Mesothelial cell of epicardium (in vitro differentiated cells): ENCODE measurements around the gene YTHDF1. TPM values are rescaled to one million over a fixed set of nuclear protein-coding genes. Genes with fewer than 3 reads are reported as not detected.

Experiments used
- DNase-seq, 2 experiments: peaks; one replicate each; pipeline ENCODE4 v3.0.0; 2021; ENCODE audit warnings: low spot score in 2 of 2; ENCODE audit not compliant: unreplicated experiment in 2 of 2
- H3K27ac Mint-ChIP-seq: 2 replicates; pipeline ENCODE4 v1.8.0; 2021; ENCODE audit warnings: mixed read lengths
- H3K27me3 Mint-ChIP-seq: 2 replicates; pipeline ENCODE4 v1.8.0; 2021; ENCODE audit warnings: low read depth, mixed read lengths
- H3K36me3 Mint-ChIP-seq: 2 replicates; pipeline ENCODE4 v1.8.0; 2021; ENCODE audit warnings: mixed read lengths
- H3K4me1 Mint-ChIP-seq: 2 replicates; pipeline ENCODE4 v1.8.0; 2021; ENCODE audit warnings: mixed read lengths
- H3K4me3 Mint-ChIP-seq: 2 replicates; pipeline ENCODE4 v1.8.0; 2021; ENCODE audit warnings: mild to moderate bottlenecking, moderate library complexity, mixed read lengths
- H3K9me3 Mint-ChIP-seq: 2 replicates; pipeline ENCODE4 v1.8.0; 2021; ENCODE audit warnings: mixed read lengths
- total RNA-seq: library from RNA; stranded (reverse); gene quantifications from 3 replicates; pipeline ENCODE4 v1.2.1, GENCODE V29; 2021
- TF ChIP-seq, protein P1 (sequence below): fragments of 200-600 bp; sonication (generic); IDR thresholded peaks from one replicate; pipeline ENCODE4 v1.5.0; 2021; ENCODE audit warnings: antibody characterized with exemption; ENCODE audit not compliant: unreplicated experiment

YTHDF1 gene
- total RNA-seq, 1 donor from 2014 or later, result 49.3 TPM

DNA sequence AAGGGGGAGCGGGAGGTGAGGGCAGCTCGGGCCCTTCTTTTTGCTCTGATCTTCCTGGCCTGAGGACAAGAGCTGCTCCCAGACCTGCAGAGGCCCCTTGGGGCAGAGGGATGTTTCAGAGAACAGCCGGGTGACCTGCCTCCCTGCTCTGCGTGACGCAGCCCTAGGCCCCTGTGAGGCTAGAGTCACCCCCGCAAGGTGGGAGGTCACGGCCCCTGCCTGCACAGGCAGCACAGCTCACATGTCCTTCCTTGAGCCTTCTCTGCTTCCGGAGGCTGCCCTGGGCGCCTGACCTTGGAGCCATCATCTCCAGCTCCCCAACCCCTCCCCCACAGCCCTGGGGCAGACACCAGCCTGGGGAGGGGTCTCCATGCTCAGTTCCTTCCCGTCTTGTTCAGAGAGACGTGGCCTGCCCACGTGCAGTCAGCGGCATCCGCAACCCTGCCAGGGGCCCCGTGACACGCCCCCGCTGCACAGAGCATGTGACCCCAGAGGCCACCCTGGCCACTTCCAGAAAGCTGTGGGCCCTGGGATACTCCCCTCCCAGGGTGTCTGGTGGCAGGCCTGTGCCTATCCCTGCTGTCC is 19.6 kb upstream of the YTHDF1 start, which contains the start of gene BIRC7:
Gene BIRC7, plus strand, starts transcription at position 507 of the 585 bp plus-strand sequence. CDS start 192 bp downstream, outside the sequence.
- H3K9me3 Mint-ChIP-seq, result no peaks in the 10 kb centered on the region
- H3K4me3 Mint-ChIP-seq, result no peak within 1 kb of the TSS
- H3K4me1 Mint-ChIP-seq, result peaks cover 19% of the 10 kb centered on the region
- peaks cover 7% of the 10 kb centered on the region for H3K27me3 Mint-ChIP-seq
- no peak within 1 kb of the TSS for H3K27ac Mint-ChIP-seq
- TF ChIP-seq, protein P1, sequence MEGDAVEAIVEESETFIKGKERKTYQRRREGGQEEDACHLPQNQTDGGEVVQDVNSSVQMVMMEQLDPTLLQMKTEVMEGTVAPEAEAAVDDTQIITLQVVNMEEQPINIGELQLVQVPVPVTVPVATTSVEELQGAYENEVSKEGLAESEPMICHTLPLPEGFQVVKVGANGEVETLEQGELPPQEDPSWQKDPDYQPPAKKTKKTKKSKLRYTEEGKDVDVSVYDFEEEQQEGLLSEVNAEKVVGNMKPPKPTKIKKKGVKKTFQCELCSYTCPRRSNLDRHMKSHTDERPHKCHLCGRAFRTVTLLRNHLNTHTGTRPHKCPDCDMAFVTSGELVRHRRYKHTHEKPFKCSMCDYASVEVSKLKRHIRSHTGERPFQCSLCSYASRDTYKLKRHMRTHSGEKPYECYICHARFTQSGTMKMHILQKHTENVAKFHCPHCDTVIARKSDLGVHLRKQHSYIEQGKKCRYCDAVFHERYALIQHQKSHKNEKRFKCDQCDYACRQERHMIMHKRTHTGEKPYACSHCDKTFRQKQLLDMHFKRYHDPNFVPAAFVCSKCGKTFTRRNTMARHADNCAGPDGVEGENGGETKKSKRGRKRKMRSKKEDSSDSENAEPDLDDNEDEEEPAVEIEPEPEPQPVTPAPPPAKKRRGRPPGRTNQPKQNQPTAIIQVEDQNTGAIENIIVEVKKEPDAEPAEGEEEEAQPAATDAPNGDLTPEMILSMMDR, result no peak
- no peak for DNase-seq
- no peaks in the 10 kb centered on the region for H3K36me3 Mint-ChIP-seq

DNA sequence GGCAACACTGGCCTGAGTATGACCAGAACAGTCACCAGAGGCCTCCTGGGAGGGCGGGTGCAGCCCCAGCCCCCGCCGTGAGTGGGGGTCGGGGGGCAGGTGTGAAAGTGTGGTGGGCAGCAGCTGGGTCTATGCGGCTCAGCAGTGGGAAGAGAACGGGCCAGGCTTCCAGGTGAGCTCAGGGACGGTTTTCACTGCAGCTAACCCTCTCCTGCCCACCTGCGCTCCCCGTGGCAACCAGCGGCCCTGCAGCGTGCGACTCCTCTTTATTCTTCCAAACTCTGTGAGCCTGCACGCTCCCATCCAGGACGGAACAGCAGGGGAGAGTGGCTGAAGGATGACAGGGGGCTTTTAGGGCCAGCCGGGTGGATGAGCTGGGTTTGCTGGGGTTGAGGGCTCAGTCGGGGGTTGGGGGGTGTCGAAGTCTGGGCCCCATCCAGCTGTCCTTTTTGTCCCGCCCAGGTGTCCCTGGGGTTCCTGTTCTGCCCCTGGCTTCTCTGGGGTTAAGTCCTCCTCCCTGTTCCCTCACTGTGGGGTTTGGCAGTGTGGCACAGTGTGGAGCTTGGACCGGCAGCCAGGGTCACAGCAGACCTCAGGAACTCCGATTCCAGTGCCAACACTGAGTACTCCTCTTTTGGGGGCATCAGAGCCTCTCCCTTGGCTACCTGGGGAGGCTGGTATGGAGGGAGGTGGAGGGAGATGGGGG is 18.9 kb upstream of the YTHDF1 start:
- no peak overlapping the region for H3K4me3 Mint-ChIP-seq
- H3K27me3 Mint-ChIP-seq, result peaks cover 7% of the 10 kb centered on the region
- no peaks in the 10 kb centered on the region for H3K9me3 Mint-ChIP-seq
- DNase-seq, result peak in 1 of 2 experiments; percentile 70
- peaks cover 21% of the 10 kb centered on the region for H3K4me1 Mint-ChIP-seq
- H3K27ac Mint-ChIP-seq, result no peak overlapping the region
- H3K36me3 Mint-ChIP-seq, result no peaks in the 10 kb centered on the region
- TF ChIP-seq, protein P1, result peak; percentile 70

DNA sequence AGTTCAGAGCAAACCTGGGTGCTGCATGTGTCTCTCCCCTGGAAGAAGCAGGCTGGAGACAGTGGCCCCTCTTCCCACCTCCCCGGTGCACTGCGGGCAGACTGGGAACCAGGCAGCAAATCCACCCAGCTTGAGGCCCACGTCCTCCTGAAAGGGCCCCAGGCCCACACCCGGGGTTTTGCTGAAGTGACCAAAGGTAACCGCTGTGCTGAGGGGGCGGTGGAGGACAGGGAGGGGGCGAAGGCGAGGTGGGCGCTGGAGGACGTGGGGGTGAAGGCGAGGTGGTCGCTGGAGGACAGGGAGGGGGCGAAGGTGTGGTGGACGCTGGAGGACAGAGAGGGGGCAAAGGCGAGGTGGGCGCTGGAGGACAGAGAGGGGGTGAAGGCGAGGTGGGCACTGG is 18.0 kb upstream of the YTHDF1 start:
- Mint-ChIP-seq H3K4me1 (peaks cover 24% of the 10 kb centered on the region), H3K4me3 (no peak overlapping the region), H3K9me3 (no peaks in the 10 kb centered on the region), H3K36me3 (no peaks in the 10 kb centered on the region), H3K27me3 (peaks cover 9% of the 10 kb centered on the region), H3K27ac (no peak overlapping the region)
- TF ChIP-seq, protein P1, result no peak
- no peak for DNase-seq

DNA sequence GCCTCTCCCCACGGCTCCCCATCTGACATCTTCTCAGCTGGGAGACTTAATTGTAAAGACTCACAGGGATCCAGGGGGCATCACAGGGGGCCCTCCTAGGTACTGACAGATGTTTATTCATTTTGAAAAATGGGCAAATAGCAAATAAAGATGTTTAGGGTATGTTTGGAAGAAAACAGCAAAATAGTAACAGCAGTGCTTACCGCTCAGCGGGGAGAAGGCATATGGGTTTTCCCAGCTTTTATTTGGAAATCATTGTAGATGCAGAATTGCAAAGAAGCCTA is 17.1 kb upstream of the YTHDF1 start:
- no peak for DNase-seq
- H3K27ac Mint-ChIP-seq, result no peak overlapping the region
- TF ChIP-seq, protein P1, result no peak
- H3K4me1 Mint-ChIP-seq, result peaks cover 24% of the 10 kb centered on the region
- peaks cover 9% of the 10 kb centered on the region for H3K27me3 Mint-ChIP-seq
- no peaks in the 10 kb centered on the region for H3K36me3 Mint-ChIP-seq
- H3K9me3 Mint-ChIP-seq, result no peaks in the 10 kb centered on the region
- no peak overlapping the region for H3K4me3 Mint-ChIP-seq

DNA sequence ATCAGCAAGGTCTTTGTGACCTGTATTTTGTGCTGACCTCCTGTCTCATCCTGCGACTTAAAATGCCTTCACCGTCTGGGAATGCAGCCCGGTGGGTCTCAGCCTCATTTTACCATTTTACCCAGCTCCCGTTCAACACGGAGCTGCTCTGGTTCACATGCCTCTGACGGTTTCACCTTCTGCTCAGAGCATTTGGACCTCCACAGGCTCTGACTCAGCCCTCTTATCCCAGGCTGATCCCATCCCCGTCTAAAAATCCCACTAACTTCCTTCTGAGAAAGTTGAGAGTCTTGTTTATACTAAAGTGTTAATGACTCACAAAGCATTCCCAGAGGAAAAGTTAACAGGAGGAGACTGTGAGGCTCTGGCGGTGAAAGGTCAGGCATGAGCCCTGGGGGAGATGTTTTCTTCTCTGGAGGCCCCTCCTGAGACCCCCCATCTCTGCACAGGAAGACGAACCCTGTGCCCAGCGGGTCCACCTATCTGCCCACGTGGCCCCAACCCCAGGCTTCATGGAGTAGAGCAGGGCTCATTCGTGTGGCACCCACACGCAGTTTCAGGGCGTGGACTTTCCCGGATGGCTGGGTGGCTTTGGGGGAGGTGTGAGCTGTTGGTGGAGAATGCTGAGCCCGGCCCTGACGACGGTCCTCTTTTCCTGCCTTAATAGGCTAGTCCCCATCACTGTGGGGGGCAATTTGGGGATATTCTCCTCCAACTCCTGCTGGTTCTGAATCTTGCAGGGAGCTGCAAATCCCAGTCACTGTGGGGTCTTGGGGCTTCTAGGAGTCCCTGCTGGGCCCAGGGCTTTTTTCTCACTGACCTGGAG is 16.5 kb upstream of the YTHDF1 start:
- DNase-seq, result no peak
- H3K4me1 Mint-ChIP-seq, result peaks cover 24% of the 10 kb centered on the region

More for the DNA sequence above, 16.5 kb upstream of the YTHDF1 start:
- Mint-ChIP-seq H3K27ac (no peak overlapping the region), H3K27me3 (peaks cover 9% of the 10 kb centered on the region), H3K9me3 (no peaks in the 10 kb centered on the region), H3K36me3 (no peaks in the 10 kb centered on the region), H3K4me3 (no peak overlapping the region)
- TF ChIP-seq, protein P1, result no peak
